HEK293 (cell line): ENCODE measurements around the gene FILIP1.

Source experiments
- CTCF ChIA-PET: fragments of 350-600 bp; formaldehyde crosslinking; extraction: SDS; loops from one replicate; lab custom pipeline; 2021; ENCODE audit warnings: antibody characterized with exemption; lab: Yijun Ruan, JAX
- POLR2A ChIA-PET: fragments of 300-600 bp; formaldehyde crosslinking; extraction: SDS; loops from one replicate; lab custom pipeline; 2020; ENCODE audit warnings: antibody characterized with exemption, inconsistent platforms; lab: Yijun Ruan, JAX
- H3K27ac ChIP-seq: fragments of 200-500 bp; sonication (Bioruptor generic); 2 replicates; pipeline ENCODE4 v1.5.1; 2014; ENCODE audit warnings: low read depth, low read length, control low read depth, inconsistent platforms; ENCODE audit errors: extremely low read depth
- H3K36me3 ChIP-seq, 2 experiments: fragments of 200-500 bp in 1 of 2; sonication (Bioruptor generic) in 1 of 2; 1 replicate in 1 of 2; 2 replicates in 1 of 2; pipeline ENCODE4 v1.5.1; 2014 to 2017; ENCODE audit warnings: inconsistent platforms in 2 of 2, low read length in 2 of 2; ENCODE audit not compliant: control insufficient read depth in 2 of 2, insufficient read depth in 1 of 2
- H3K4me1 ChIP-seq: fragments of 200-500 bp; sonication (Bioruptor generic); 2 replicates; pipeline ENCODE4 v1.5.1; 2014; ENCODE audit warnings: mild to moderate bottlenecking, low read length, inconsistent platforms; ENCODE audit not compliant: control insufficient read depth, insufficient read depth
- H3K4me3 ChIP-seq: 2 replicates; pipeline ENCODE4 v1.5.1; 2011; ENCODE audit warnings: low read depth, mild to moderate bottlenecking, control low read depth, low read length, moderate library complexity
- H3K9me3 ChIP-seq: fragments of 200-500 bp; sonication (Bioruptor generic); 2 replicates; pipeline ENCODE4 v1.5.1; 2014; ENCODE audit warnings: low read depth, low read length, inconsistent platforms; ENCODE audit not compliant: control insufficient read depth, insufficient read depth
- BCL11B ChIP-seq: fragments of 450-650 bp; formaldehyde crosslinking; IDR thresholded peaks from 2 replicates; pipeline ENCODE4 v1.5.1; 2016; ENCODE audit warnings: low read depth, missing biosample characterization, missing genetic modification characterization
- KLF10 ChIP-seq: fragments of 450-650 bp; IDR thresholded peaks from 2 replicates; pipeline ENCODE4 v1.5.1; 2018; ENCODE audit warnings: missing biosample characterization, mild to moderate bottlenecking, missing genetic modification characterization
- OVOL3 ChIP-seq: fragments of 450-650 bp; formaldehyde crosslinking; IDR thresholded peaks from 2 replicates; pipeline ENCODE4 v1.5.1; 2016; ENCODE audit warnings: missing biosample characterization, missing genetic modification characterization
- SCRT1 ChIP-seq: fragments of 450-650 bp; formaldehyde crosslinking; IDR thresholded peaks from 2 replicates; pipeline ENCODE4 v1.5.1; 2016; ENCODE audit warnings: missing biosample characterization, missing genetic modification characterization, borderline replicate concordance
- ZFP41 ChIP-seq: fragments of 450-650 bp; formaldehyde crosslinking; IDR thresholded peaks from 2 replicates; pipeline ENCODE4 v1.5.1; 2016; ENCODE audit warnings: missing biosample characterization, missing genetic modification characterization, borderline replicate concordance
- ZNF155 ChIP-seq: fragments of 450-650 bp; formaldehyde crosslinking; IDR thresholded peaks from 2 replicates; pipeline ENCODE4 v1.5.1; 2016; ENCODE audit warnings: missing biosample characterization, missing genetic modification characterization
- ZNF211 ChIP-seq: fragments of 450-650 bp; formaldehyde crosslinking; IDR thresholded peaks from 2 replicates; pipeline ENCODE4 v1.5.1; 2016; ENCODE audit warnings: low read depth, missing biosample characterization, missing genetic modification characterization
- ZNF221 ChIP-seq: fragments of 450-650 bp; formaldehyde crosslinking; IDR thresholded peaks from 2 replicates; pipeline ENCODE4 v1.5.1; 2017; ENCODE audit warnings: missing biosample characterization, missing genetic modification characterization, borderline replicate concordance
- ZNF341 ChIP-seq: fragments of 450-650 bp; formaldehyde crosslinking; IDR thresholded peaks from 2 replicates; pipeline ENCODE4; 2016; ENCODE audit warnings: low read depth, missing biosample characterization, missing genetic modification characterization
- ZNF354C ChIP-seq: fragments of 450-650 bp; formaldehyde crosslinking; IDR thresholded peaks from 2 replicates; pipeline ENCODE4 v1.5.1; 2016; ENCODE audit warnings: missing biosample characterization, missing genetic modification characterization, low read depth, borderline replicate concordance
- ZNF654 ChIP-seq: fragments of 450-650 bp; formaldehyde crosslinking; IDR thresholded peaks from 2 replicates; pipeline ENCODE4 v1.5.1; 2016; ENCODE audit warnings: low read depth, missing biosample characterization, missing genetic modification characterization
- ZNF660 ChIP-seq: fragments of 450-650 bp; IDR thresholded peaks from 2 replicates; pipeline ENCODE4 v1.5.1; 2018; ENCODE audit warnings: missing biosample characterization, mild to moderate bottlenecking, missing genetic modification characterization
- ZNF707 ChIP-seq: fragments of 450-650 bp; formaldehyde crosslinking; IDR thresholded peaks from 2 replicates; pipeline ENCODE4 v1.5.1; 2016; ENCODE audit warnings: missing biosample characterization, missing genetic modification characterization
- ZNF76 ChIP-seq: fragments of 450-650 bp; formaldehyde crosslinking; IDR thresholded peaks from 2 replicates; pipeline ENCODE4; 2016; ENCODE audit warnings: low read depth, missing biosample characterization, missing genetic modification characterization, borderline replicate concordance
- ZNF776 ChIP-seq: fragments of 450-650 bp; formaldehyde crosslinking; IDR thresholded peaks from 2 replicates; pipeline ENCODE4 v1.5.0; 2017; ENCODE audit warnings: missing biosample characterization, missing genetic modification characterization, borderline replicate concordance
- TF ChIP-seq, protein P1 (sequence below): fragments of 450-650 bp; formaldehyde crosslinking; IDR thresholded peaks from 2 replicates; pipeline ENCODE4 v1.5.1; 2016; ENCODE audit warnings: missing biosample characterization, missing genetic modification characterization
- TF ChIP-seq, protein P2 (sequence below): fragments of 450-650 bp; formaldehyde crosslinking; IDR thresholded peaks from 2 replicates; pipeline ENCODE4 v1.5.1; 2016; ENCODE audit warnings: missing biosample characterization, missing genetic modification characterization, borderline replicate concordance
- TF ChIP-seq, protein P3 (sequence below): fragments of 450-650 bp; formaldehyde crosslinking; IDR thresholded peaks from 2 replicates; pipeline ENCODE4 v1.5.1; 2016; ENCODE audit warnings: missing biosample characterization, missing genetic modification characterization, low read depth

FILIP1 gene

DNA sequence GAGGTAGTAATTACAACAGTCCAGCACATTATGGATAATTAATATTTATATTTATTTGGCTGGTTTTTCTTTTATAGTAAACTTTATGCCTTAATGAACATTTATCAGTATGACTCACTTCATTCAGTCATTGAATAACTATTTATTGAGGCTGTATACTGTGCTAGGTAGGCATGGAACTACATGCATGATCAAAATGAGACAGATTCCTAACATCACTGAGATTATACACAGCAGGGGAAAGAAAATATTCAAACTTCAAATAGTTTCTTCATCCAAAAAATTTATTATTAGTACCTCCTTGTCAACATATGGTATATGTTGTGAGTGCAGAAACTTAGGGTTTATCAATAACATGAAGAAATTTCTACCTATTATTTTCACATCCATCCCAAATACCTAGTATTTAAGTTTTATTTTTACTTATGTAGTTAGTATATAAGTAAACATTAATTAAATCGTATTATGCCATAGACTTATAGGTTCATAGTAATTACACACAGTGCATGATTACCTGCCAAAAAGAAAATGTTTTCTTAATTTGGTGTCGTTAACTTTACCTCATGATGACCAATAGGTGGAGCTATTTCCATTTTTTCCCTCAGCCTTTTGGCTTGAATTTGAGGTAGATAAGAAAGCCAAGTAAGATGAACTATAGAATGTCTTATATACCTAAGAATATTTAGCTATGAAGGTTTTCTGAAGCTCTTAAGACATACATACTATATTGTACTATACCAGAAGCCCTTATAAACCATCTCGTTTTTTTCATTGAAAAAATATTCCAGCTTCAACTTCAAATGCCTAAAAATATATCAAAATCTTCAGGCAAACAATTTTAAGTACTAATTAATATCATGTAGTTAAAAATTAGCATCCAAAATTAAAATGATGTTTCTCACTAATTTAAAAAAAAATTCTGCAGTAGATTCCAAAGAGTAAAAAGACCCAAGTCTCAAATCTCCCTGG, 196.5 kb downstream of the FILIP1 start:
- POLR2A ChIA-PET, result interaction anchor here (0.8 to 1.0 kb wide), 2 partner anchors 12 to 72 kb away, joined by 4 to 5 read pairs; partner anchors contain the start of gene TMEM30A
- CTCF ChIA-PET, result interaction anchor here (0.6 to 9.1 kb wide), 40 partner anchors 8 to 1496 kb away, joined by 3 to 86 read pairs (median 4); partner anchors contain the start of gene TMEM30A
- Histone ChIP-seq H3K4me3 (no peak overlapping the region), H3K4me1 (no peaks in the 10 kb centered on the region), H3K36me3 (no peaks in the 10 kb centered on the region), H3K9me3 (no peaks in the 10 kb centered on the region), H3K27ac (no peak overlapping the region)
- TF ChIP-seq ZNF354C (no peak), ZNF654 (peak; percentile 94), ZNF707 (no peak), KLF10 (tag by site-specific recombination) (0 out of 2 replicates have a peak, but pooled peaks have one; percentile 22), ZFP41 (tag by site-specific recombination) (no peak), ZNF211 (tag by site-specific recombination) (no peak), SCRT1 (tag by site-specific recombination) (no peak), BCL11B (tag by site-specific recombination) (no peak), ZNF155 (tag by site-specific recombination) (no peak), ZNF341 (tag by site-specific recombination) (no peak), ZNF776 (no peak), ZNF660 (tag by site-specific recombination) (peak; percentile 71; the same call in 1 of the 2 replicates), ZNF221 (tag by site-specific recombination) (no peak), OVOL3 (tag by site-specific recombination) (no peak), ZNF76 (tag by site-specific recombination) (no peak)
- TF ChIP-seq, protein P1, sequence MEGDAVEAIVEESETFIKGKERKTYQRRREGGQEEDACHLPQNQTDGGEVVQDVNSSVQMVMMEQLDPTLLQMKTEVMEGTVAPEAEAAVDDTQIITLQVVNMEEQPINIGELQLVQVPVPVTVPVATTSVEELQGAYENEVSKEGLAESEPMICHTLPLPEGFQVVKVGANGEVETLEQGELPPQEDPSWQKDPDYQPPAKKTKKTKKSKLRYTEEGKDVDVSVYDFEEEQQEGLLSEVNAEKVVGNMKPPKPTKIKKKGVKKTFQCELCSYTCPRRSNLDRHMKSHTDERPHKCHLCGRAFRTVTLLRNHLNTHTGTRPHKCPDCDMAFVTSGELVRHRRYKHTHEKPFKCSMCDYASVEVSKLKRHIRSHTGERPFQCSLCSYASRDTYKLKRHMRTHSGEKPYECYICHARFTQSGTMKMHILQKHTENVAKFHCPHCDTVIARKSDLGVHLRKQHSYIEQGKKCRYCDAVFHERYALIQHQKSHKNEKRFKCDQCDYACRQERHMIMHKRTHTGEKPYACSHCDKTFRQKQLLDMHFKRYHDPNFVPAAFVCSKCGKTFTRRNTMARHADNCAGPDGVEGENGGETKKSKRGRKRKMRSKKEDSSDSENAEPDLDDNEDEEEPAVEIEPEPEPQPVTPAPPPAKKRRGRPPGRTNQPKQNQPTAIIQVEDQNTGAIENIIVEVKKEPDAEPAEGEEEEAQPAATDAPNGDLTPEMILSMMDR (tag by site-specific recombination), result peak; percentile 47; the same call in 1 of the 2 replicates
- TF ChIP-seq, protein P2, sequence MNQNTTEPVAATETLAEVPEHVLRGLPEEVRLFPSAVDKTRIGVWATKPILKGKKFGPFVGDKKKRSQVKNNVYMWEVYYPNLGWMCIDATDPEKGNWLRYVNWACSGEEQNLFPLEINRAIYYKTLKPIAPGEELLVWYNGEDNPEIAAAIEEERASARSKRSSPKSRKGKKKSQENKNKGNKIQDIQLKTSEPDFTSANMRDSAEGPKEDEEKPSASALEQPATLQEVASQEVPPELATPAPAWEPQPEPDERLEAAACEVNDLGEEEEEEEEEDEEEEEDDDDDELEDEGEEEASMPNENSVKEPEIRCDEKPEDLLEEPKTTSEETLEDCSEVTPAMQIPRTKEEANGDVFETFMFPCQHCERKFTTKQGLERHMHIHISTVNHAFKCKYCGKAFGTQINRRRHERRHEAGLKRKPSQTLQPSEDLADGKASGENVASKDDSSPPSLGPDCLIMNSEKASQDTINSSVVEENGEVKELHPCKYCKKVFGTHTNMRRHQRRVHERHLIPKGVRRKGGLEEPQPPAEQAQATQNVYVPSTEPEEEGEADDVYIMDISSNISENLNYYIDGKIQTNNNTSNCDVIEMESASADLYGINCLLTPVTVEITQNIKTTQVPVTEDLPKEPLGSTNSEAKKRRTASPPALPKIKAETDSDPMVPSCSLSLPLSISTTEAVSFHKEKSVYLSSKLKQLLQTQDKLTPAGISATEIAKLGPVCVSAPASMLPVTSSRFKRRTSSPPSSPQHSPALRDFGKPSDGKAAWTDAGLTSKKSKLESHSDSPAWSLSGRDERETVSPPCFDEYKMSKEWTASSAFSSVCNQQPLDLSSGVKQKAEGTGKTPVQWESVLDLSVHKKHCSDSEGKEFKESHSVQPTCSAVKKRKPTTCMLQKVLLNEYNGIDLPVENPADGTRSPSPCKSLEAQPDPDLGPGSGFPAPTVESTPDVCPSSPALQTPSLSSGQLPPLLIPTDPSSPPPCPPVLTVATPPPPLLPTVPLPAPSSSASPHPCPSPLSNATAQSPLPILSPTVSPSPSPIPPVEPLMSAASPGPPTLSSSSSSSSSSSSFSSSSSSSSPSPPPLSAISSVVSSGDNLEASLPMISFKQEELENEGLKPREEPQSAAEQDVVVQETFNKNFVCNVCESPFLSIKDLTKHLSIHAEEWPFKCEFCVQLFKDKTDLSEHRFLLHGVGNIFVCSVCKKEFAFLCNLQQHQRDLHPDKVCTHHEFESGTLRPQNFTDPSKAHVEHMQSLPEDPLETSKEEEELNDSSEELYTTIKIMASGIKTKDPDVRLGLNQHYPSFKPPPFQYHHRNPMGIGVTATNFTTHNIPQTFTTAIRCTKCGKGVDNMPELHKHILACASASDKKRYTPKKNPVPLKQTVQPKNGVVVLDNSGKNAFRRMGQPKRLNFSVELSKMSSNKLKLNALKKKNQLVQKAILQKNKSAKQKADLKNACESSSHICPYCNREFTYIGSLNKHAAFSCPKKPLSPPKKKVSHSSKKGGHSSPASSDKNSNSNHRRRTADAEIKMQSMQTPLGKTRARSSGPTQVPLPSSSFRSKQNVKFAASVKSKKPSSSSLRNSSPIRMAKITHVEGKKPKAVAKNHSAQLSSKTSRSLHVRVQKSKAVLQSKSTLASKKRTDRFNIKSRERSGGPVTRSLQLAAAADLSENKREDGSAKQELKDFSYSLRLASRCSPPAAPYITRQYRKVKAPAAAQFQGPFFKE (tag by site-specific recombination), result no peak
- TF ChIP-seq, protein P3, sequence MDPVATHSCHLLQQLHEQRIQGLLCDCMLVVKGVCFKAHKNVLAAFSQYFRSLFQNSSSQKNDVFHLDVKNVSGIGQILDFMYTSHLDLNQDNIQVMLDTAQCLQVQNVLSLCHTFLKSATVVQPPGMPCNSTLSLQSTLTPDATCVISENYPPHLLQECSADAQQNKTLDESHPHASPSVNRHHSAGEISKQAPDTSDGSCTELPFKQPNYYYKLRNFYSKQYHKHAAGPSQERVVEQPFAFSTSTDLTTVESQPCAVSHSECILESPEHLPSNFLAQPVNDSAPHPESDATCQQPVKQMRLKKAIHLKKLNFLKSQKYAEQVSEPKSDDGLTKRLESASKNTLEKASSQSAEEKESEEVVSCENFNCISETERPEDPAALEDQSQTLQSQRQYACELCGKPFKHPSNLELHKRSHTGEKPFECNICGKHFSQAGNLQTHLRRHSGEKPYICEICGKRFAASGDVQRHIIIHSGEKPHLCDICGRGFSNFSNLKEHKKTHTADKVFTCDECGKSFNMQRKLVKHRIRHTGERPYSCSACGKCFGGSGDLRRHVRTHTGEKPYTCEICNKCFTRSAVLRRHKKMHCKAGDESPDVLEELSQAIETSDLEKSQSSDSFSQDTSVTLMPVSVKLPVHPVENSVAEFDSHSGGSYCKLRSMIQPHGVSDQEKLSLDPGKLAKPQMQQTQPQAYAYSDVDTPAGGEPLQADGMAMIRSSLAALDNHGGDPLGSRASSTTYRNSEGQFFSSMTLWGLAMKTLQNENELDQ (tag by site-specific recombination), result no peak
